DND-41 (cell line): ENCODE results near the gene HOXC11.

Source experiments
- ATAC-seq: fragments of 200-7000 bp; cut with Tn5 transposase; 3 replicates; pipeline ENCODE4 v1.9.1; 2021; ENCODE audit warnings: low read depth; ENCODE audit not compliant: insufficient read depth
- DNase-seq: peaks from one replicate; pipeline ENCODE4 v3.0.0-alpha.2; 2020
- H2AFZ ChIP-seq: 2 replicates; pipeline ENCODE4 v1.6.0; 2012; ENCODE audit warnings: low read depth, low read length
- H3K27ac ChIP-seq: 2 replicates; pipeline ENCODE4 v1.5.1; 2012; ENCODE audit warnings: low read length, inconsistent platforms
- H3K27me3 ChIP-seq: fragments of 200-600 bp; sonication (generic); 2 replicates; pipeline ENCODE4 v1.6.0; 2012; ENCODE audit warnings: low read length, mild to moderate bottlenecking, inconsistent platforms; ENCODE audit not compliant: insufficient read depth, poor library complexity
- H3K36me3 ChIP-seq: 2 replicates; pipeline ENCODE4 v1.5.1; 2012; ENCODE audit warnings: low read length, inconsistent platforms; ENCODE audit not compliant: insufficient read depth
- H3K4me1 ChIP-seq: 2 replicates; pipeline ENCODE4 v1.5.1; 2012; ENCODE audit warnings: mild to moderate bottlenecking, low read length; ENCODE audit not compliant: insufficient read depth
- H3K4me2 ChIP-seq: 2 replicates; pipeline ENCODE4 v1.6.0; 2012; ENCODE audit warnings: mild to moderate bottlenecking, moderate library complexity, low read length, inconsistent platforms; ENCODE audit not compliant: insufficient read depth
- H3K4me3 ChIP-seq, 2 experiments: fragments of 200-600 bp in 1 of 2; shearing (Covaris generic) in 1 of 2; 2 replicates each; pipeline ENCODE4 v1.5.1; 2012 to 2016; ENCODE audit warnings: inconsistent platforms in 2 of 2, low read length in 2 of 2, mild to moderate bottlenecking in 2 of 2, low read depth in 1 of 2, moderate library complexity in 1 of 2
- H3K79me2 ChIP-seq: 2 replicates; pipeline ENCODE4 v1.6.0; 2012; ENCODE audit warnings: low read length, inconsistent platforms; ENCODE audit not compliant: insufficient read depth
- H3K9ac ChIP-seq: 2 replicates; pipeline ENCODE4 v1.6.0; 2012; ENCODE audit warnings: low read depth, mild to moderate bottlenecking, inconsistent platforms, low read length, moderate library complexity
- H3K9me3 ChIP-seq: 2 replicates; pipeline ENCODE4 v1.5.1; 2012; ENCODE audit warnings: low read length, moderate library complexity, mild to moderate bottlenecking, inconsistent platforms; ENCODE audit not compliant: insufficient read depth, severe bottlenecking
- H4K20me1 ChIP-seq: 2 replicates; pipeline ENCODE4 v1.6.0; 2012; ENCODE audit warnings: low read length; ENCODE audit not compliant: insufficient read depth
- CTCF ChIP-seq: IDR thresholded peaks from 2 replicates; pipeline ENCODE4 v1.5.1; 2012; ENCODE audit warnings: borderline replicate concordance, low read length, moderate library complexity, mild to moderate bottlenecking; ENCODE audit not compliant: poor library complexity, severe bottlenecking; ENCODE audit errors: extremely low read depth
- EZH2 ChIP-seq: IDR thresholded peaks from 3 replicates; pipeline ENCODE4 v1.6.1; 2012; ENCODE audit warnings: borderline replicate concordance, low read depth, mild to moderate bottlenecking, moderate library complexity, low read length, inconsistent platforms; ENCODE audit not compliant: severe bottlenecking

Gene HOXC11

GRCh38 chr12:53952335-53952694 lies 20.6 kb upstream of the HOXC11 start:
- H3K36me3 ChIP-seq, result no peaks in the 10 kb centered on the region
- ATAC-seq, result no peak
- no peak overlapping the region for H3K27ac ChIP-seq
- no peaks in the 10 kb centered on the region for H3K4me1 ChIP-seq
- H3K27me3 ChIP-seq, result peaks cover 68% of the 10 kb centered on the region
- no peaks in the 10 kb centered on the region for H3K79me2 ChIP-seq
- H3K4me3 ChIP-seq, result no peak overlapping the region
- no peak overlapping the region for H2AFZ ChIP-seq
- no peak for TF ChIP-seq CTCF
- no peak for TF ChIP-seq EZH2
- no peaks in the 10 kb centered on the region for H3K9me3 ChIP-seq
- no peak overlapping the region for H3K9ac ChIP-seq
- H4K20me1 ChIP-seq, result no peaks in the 10 kb centered on the region
- no peak overlapping the region for H3K4me2 ChIP-seq
- no peak for DNase-seq

GRCh38 chr12:53952871-53953734 lies 19.8 kb upstream of the HOXC11 start:
- Histone ChIP-seq H3K4me2 (no peak overlapping the region), H3K9me3 (no peaks in the 10 kb centered on the region), H3K4me3 (no peak overlapping the region), H3K79me2 (no peaks in the 10 kb centered on the region), H3K27ac (no peak overlapping the region), H2AFZ (no peak overlapping the region), H3K27me3 (peaks cover 65% of the 10 kb centered on the region), H3K9ac (no peak overlapping the region), H4K20me1 (no peaks in the 10 kb centered on the region), H3K4me1 (no peaks in the 10 kb centered on the region), H3K36me3 (no peaks in the 10 kb centered on the region)
- ATAC-seq, result no peak
- TF ChIP-seq EZH2 (no peak), CTCF (no peak)
- no peak for DNase-seq

GRCh38 chr12:53953831-53954693 lies 18.9 kb upstream of the HOXC11 start:
- no peaks in the 10 kb centered on the region for H3K36me3 ChIP-seq
- H3K27me3 ChIP-seq, result peaks cover 64% of the 10 kb centered on the region
- H3K4me2 ChIP-seq, result no peak overlapping the region
- H4K20me1 ChIP-seq, result no peaks in the 10 kb centered on the region
- TF ChIP-seq EZH2, result peak; percentile 23
- TF ChIP-seq CTCF, result no peak
- no peak overlapping the region for H3K4me3 ChIP-seq
- H3K27ac ChIP-seq, result no peak overlapping the region
- DNase-seq, result no peak
- no peak overlapping the region for H3K9ac ChIP-seq
- no peaks in the 10 kb centered on the region for H3K79me2 ChIP-seq
- no peak for ATAC-seq
- H3K4me1 ChIP-seq, result no peaks in the 10 kb centered on the region
- no peak overlapping the region for H2AFZ ChIP-seq
- no peaks in the 10 kb centered on the region for H3K9me3 ChIP-seq
